CD4-positive, alpha-beta T cell treated with Interleukin-4 for 1 hour (primary cell): ENCODE results near the gene TMEM170A.
A peak's percentile ranks its signal among the peaks of the same experiment; 100 is the strongest.
"Not testable (repeated sequence)": the region's sequence is repeated elsewhere in the genome, so short reads cannot be mapped to it uniquely, and the experiment has no call there.

Source experiments
- DNase-seq, 2 donors: peaks; one replicate each; pipeline ENCODE4 v3.0.0-alpha.2; 2020 to 2022

TMEM170A gene

DNA sequence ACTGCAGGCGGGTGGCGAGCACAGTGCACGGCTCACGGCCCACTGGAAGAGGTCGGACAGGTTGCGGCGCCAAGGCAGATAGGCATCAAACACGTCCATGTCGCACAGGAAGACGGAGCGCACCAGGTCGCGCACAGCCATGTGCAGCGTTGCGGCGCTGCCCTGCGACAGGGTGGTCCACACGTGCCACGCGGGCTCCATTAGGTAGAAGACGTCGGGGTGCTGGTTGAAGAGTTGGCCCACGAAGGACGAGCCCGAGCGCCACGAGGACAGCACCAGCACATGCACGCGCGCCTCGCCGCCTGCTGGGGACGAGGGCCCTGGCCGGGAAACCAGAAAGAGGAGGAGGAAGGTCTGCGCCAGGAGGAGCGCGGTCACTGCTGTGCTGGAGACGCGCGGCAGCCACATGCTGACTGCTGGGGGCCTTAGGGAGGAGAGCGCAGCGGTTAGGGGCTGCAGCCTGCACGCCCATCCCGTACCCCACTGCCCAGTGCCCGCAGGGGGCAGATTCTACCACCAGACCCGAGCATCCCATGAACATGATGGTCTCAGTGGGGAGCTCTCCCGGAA lies 15.0 kb upstream of the TMEM170A start:
- no peak for DNase-seq

DNA sequence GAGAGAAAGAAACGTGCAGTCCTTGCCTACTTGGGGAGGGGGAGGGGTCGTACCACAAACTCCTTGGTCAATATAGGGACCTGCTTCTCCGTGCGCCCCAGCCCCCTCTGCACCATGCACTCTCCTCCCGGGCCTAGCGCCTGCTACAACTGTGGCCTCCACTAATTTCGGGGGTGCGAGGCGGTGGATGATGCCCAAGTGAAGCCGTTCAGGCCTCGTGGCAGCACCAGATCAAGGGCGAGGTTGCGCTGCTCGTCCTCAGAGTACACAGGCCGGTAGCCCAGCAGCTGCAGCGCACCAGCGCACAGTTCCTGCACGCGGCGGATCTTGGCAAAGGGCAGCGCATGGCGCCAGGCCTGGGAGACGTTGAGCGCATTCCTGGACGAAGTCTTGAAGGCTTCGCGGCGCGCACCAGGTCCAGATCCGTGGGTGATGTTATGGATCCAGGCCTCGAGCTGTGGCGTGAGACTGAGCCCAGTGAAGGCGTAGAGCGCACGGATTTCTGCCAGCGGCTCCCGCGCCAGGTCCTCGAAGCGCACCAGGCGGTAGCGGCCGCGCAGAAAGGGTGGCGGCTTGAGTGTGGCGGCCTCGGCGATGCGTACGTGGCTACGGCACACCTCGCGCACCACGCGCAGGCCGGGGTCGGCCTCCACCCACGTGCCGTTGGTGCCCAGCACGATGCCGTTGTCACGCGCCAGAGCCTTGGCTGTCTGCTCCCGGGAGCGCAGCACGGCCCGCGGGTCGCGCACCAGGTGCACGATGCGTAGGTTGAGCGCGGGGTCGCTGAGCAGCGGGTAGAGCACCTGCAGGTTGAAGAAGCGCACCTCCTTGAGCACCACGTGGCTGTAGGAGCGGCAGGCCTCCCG lies 14.2 kb upstream of the TMEM170A start:
- DNase-seq, result no peak

DNA sequence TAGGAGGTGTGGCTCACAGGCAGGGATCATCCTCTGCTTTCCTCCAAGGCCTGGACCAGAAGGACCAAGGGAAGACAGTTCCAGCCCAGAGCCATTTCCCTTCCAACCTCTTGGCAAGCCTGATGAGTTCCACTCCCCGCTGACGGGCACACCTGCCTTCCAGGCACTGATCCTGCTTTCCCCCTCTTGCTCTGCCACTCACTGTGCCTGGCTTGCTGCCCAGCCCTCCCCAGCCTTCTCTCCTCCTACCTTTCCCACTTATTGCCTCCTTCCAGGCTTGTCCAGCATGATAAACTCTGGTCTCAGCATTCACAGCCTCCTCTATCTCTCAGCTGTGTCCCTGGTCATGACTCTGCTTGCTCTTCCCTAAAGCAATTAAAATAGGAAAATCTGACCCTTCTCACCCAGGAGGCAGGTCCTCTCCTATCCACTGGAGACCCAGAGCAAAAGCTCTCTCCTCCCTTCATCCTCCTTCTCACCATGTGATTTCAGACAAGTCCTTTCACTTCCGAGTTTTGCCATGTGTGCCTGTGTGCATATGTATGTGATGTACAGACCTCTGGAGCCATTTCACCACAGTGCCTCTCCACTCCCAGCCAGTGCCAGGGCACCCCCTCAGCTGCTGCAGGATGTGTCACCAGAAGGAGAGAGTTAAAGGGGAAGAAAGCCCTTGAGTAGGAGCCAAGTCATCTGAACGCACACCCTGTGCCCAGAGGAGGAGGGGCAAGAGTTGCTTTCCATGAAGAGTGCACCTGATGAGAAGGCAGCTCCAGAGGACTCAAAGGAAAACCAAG lies 13.4 kb upstream of the TMEM170A start:
- DNase-seq, result peak in 1 of 2 donors; percentile 23

DNA sequence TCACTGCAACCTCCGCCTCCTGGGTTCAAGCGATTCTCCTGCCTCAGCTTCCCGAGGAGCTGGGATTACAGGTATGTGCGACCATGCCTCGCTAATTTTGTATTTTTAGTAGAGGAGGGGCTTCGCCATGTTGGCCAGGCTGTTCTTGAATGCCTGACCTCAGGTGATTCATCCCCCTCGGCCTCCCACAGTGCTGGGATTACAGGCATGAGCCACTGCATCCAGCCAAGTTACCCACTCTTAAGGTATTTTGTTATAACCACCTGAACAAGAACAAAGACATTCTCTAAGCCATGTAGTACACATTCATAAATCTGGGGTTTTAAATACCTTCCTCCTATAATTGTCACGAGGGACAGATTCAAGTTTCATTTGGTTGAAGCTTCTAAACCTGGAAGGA lies 12.3 kb upstream of the TMEM170A start:
- DNase-seq, result no peak

DNA sequence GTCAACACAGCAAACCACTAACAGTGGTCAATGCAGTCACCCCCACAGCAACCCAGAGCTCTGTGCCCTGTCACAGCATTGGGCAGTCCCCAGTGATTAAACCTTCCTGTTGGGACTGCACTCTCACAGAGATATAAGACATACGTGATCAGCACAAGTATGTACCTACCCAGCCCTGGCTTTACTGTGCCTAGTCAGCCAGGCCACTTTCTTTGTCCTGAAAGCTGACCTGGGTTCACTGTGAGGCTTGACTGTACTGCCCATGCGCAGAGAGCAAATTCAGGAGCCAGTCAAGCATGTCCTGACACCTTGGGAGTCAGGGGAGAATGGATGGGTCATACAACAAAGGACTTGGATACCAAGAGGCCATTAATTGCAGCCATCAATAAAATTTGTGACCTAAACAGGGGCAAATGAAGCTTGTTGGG lies 10.9 kb upstream of the TMEM170A start:
- DNase-seq, result no peak

DNA sequence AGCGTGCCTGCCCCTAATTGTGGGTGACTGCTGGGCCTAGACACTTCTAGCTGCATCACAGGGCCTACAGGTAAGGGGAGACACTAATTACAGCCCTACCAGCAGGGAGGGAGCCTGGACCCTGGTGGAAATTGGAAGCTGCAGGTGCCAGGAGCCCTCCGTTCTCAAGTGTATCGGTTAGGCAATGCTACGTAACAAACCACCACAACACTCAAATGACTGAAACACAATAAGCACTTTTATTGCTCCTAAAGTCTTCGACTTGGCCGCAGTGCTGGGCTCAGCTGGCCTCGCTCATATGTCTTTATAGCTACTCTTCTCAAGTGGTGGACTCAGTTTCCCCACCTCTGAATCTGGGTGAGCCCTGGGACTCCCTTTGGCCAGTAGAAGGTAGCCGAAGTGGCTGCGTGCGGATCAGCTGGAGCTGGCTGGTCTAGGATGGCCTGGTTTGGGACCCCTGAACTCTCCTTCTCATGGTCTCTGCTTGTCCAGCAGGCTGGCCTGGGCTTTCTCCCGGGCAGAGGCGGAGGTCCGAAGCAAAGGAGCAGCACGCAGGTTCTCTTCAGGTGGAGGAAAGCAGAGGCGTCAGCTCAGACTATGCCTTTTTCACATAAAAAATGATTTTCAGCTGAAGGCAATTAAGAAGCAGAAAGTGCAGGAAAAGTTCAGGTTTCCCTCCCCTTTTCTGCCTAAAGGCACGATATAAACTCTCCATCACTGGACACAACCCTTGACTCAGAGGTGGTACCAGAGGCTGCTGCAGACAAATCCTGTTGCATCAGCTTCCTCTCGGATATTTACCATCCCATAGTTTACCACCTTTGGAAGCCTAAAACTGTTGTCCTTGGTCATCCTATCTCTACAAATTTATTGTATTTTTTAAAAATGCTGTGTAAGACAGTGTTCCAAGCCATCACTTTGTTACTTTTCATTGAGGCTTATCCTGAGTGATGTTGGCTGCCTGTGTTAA lies 8.7 kb upstream of the TMEM170A start:
- no peak for DNase-seq

DNA sequence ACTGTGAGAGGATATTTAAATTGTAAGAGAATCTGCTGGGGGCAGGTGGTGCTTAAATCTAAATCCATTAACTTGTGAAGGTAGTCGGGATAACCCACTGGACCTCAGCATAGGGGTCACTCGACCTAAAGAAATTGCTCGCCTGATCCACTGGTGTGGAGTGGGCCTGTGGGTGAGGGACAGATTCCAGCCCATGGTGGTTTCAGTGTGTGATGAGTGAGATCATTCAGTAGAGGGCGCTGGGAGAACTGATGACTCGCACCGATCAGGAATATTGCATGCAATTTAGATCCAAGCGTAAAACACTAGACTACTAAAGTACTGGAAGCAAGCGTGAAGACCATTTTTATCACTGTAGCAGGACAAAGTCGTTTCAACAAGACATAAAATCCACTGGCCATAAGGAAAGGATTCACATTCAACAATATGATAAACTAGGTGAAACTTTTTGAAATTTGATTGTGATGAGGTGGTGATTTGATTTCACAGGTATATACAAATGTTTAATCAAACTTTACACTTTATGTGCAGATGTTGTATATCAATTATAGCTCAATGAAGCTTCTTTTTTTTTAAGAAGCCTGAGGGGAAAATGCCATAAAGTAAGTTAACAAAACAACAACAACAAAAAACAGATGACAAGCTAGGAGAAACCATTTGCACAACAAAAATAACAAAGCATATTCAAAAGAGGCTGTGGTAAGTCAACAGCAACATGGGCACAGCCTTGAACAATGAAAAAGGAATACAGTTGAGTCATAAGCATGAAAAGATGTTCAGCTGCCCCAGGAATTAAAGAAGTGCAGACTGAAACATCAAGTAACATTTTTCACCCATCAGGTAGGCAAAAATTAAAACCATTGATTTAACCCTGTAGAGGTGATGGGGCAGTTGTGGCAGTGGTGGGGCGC lies 7.5 kb upstream of the TMEM170A start:
- DNase-seq, result peak; percentile 48 to 65

GRCh38 chr16:75466760-75467159 lies 2.3 kb upstream of the TMEM170A start:
- no peak for DNase-seq

DNA sequence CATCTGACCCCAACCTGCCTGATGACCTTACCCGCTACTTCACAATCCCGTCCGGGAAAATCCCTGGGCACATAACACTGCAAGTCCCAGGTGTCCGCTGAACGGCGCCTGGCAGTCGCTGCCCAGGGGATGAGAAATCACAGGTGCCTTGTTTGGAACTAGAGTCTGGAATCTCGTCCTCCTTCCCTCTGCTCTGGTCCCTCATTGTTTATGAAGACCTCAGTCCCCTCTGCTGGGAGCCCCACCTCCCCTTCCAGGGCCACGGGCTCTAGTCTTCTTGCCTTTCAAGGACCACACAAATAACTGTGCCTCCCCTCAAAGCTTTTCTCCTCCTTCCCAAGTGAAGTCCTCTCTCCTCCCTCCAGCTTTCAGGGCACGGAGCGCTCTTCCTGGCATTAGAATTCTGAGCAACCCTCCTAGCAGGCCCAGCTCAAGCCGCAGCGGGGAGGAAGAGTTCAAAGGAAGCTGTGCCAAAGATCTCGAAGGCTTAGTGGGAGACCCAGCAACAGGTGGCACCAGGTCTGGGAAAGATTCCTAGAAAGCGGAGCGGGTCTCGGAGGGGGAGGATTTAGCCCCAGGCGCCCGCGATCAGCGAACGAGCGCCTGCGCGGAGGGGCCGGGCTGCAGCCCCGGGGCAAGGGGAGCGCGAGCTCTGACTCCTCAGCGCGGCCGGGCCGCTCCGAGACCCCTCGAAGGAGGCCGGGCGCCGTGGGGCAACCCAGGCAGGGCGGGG lies 934 bp downstream of the TMEM170A start:
- DNase-seq, result not testable (repeated sequence)

GRCh38 chr16:75462806-75463205 lies 1.7 kb downstream of the TMEM170A start:
- peak in 1 of 2 donors; percentile 67 for DNase-seq

GRCh38 chr16:75461575-75461974 lies 2.9 kb downstream of the TMEM170A start:
- no peak for DNase-seq

DNA sequence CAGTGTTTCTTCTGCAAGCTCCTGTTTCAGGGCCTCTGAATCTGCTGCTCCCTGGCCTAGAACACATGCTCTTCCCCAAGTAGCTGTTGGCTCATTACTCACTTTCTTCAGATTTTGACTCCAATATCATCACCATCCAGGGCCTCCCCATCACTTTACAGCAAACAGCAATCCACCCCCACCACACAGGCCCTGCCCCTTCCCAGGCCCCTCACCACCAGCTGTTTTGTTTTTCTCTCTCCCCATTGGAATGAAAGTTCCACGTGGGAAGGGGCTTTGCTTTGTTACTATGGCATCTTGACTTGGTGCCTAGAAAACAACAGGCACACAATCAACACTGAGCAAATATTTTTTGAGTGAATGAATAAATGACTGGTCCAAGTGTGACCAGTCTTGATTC lies 4.0 kb downstream of the TMEM170A start:
- DNase-seq, result no peak

DNA sequence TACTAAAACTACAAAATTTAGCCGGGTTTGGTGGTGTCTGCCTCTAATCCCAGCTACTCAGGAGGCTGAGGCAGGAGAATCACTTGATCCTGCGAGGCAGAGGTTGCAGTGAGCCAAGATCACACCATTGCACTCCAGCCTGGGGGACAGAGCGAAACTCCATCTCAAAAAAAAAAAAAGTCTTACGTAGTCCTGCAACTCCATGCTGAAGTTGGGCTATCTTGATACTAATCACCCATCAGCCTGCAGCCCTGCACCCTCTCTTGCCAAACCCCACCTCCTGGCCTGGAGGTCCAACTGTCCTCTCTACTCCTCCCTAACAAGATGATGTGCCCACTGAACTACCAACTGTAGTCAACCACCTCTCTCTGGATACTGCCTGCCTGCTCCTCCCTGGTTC lies 4.8 kb downstream of the TMEM170A start:
- no peak for DNase-seq

GRCh38 chr16:75458439-75458838 lies 6.0 kb downstream of the TMEM170A start:
- no peak for DNase-seq

DNA sequence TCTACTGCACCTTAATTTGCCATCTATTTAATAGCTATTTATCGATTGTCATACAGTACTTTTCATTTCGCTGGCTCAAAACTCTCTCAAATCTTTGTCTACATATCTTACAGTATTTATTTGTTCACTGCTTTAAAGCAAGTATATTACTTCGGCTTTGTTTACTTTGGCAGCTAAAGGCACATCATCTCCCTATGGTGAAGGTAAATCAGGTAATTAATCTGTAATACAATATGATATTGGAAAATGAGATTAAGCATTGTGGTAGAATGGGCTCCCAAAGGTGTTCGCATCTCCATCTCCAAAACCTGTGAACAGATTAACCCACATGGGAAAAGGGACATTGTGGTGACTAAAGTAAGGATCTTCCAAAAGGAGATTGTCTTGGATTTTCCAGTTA lies 6.5 kb downstream of the TMEM170A start:
- DNase-seq, result no peak

- DNase-seq, result no peak
Measured at GRCh38 chr16:75457485-75458021, 6.9 kb downstream of the TMEM170A start.

GRCh38 chr16:75456971-75457370 lies 7.5 kb downstream of the TMEM170A start:
- DNase-seq, result no peak

GRCh38 chr16:75456486-75456885 lies 8.0 kb downstream of the TMEM170A start:
- DNase-seq, result not testable (repeated sequence)

- DNase-seq, result no peak
Measured at GRCh38 chr16:75455677-75456076, 8.8 kb downstream of the TMEM170A start.

DNA sequence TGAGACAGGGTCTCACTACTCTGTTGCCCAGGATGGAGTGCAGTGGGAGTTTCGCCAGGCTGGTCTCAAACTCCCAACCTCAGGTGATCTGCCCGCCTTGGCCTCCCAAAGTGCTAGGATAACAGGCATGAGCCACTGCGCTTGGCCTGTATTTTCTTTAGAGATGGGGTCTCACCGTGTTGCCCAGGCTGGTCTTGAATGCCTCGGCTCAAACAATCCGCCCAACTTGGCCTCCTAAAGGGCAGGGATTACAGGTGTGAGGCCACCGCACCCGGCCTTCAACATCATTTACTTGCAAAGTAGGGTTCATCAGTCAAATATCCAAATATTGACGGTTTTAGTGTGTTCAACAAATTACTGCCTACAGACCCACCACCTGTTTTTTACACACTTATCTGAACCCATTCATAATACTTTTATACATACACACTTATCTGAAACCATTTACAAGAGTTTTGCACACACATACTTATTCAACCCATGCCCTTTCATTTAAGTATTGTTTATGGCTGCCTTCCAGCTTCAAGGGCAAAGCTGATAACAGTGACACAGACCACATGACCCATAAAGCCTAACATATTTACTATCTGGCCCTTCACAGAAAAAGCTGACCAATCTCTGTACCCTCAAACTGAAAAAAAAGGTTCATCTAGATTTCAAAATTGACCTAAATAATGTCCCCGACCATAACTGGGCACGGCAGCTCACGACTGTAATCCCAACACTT lies 11.9 kb downstream of the TMEM170A start:
- no peak for DNase-seq
